GM21367 (cell line): ENCODE data around the gene IGSF3.
"Not testable (repeated sequence)": the region's sequence is repeated elsewhere in the genome, so short reads cannot be mapped to it uniquely, and the experiment has no call there.

ENCODE experiments used
- ATAC-seq: cut with Tn5 transposase; IDR thresholded peaks from one replicate; pipeline ENCODE4 v1.9.1; 2021; ENCODE audit not compliant: unreplicated experiment

The IGSF3 gene

GRCh38 chr1:116664366-116664977, 3.1 kb downstream of the IGSF3 start:
- ATAC-seq = no peak

DNA sequence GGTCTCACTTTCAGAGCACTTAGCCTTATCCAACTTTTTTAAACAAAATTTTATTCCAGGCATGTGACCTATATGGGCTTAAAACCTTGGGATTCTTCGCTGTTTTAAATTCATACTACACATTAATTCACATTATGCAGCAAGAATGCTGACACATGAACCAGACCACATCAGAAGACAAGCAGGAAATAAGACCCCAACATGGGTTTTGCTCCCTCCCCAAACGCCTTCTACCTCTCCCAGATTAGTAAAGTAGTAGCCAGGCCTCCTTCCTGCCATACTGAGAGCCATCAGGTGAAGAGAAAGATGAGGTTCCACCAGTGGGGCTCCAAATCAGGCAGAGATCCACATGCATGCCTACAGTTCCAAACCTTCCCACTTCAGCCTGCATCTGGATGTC, 3.7 kb downstream of the IGSF3 start:
- no peak for ATAC-seq

GRCh38 chr1:116661633-116662032, 5.9 kb downstream of the IGSF3 start:
- ATAC-seq = no peak

DNA sequence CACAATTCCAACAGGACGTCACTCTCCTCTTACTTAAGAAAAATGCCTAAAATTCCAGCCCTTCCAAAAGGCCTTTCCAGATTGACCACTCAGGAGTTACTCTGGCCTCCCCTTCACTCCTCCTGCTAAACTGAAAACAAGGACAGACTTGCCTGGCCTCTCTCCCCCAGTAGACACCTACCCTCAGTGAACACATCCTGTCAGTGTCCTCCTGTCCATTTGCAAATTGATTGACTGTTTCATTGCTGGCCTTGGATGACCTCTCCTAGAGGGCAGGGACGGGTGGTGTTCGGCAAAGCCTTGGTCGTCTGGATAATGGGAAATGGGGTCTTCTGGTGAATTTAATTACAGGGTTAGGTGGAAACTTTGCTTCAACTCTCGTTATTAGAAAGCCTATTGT, 8.9 kb downstream of the IGSF3 start:
- not testable (repeated sequence) for ATAC-seq

DNA sequence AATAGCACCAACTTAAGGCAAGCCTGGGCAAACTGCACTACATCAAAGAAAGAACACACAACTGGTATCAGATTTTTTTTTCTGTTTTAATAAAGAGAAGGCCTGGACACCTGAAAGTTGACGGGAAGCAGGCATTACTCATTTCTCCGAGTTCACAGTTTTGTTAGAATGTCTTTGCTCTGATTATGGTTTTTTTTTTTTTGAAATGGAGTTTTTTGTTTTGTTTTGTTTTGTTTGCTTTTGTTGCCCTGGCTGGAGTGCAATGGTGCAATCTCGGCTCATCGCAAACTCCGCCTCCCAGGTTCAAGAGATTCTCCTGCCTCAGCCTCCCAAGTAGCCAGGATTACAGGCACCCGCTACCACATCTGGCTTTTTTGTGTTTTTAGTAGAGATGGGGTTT, 9.7 kb downstream of the IGSF3 start:
- ATAC-seq = not testable (repeated sequence)

DNA sequence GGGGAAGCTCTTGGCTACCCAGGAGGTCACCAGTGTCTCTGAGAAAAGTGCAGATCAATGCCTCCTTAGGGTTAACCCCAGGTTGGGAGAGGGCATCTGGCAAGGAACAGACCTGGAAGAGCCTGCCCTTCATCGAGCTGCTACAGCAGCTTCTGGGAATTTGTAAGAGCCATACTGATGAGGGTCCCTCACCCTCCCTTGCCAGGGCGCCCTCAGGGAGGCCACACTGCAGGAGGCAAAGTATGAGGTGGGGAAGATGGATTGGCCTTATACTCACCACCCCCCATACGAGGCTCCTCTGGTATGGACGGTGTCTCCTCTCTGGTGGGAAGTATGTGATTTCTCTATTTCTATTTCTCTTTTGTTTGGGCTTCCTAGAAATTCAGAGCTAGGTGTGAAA, 13.2 kb downstream of the IGSF3 start:
- ATAC-seq = no peak

GRCh38 chr1:116652598-116652997, 14.9 kb downstream of the IGSF3 start:
- not testable (repeated sequence) for ATAC-seq

DNA sequence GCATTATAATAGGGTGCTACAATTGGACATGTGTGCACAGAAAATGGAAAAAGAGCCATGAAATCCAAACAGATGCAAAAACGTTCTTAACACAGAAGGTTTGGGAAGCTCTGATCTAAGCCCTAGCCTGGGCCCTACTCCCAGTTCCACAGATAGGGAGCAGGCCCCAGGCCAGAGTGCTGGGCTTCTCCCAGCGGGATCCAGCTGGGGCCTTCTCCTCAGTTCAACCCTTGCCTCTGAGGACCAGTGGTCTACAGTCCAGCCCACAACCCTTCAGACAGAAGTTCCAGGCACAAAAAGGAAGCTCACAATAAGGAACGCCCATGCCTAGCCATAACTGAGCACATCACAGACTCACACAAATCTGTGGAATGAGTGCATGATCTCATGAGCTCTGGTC, 16.8 kb downstream of the IGSF3 start:
- ATAC-seq = not testable (repeated sequence)

DNA sequence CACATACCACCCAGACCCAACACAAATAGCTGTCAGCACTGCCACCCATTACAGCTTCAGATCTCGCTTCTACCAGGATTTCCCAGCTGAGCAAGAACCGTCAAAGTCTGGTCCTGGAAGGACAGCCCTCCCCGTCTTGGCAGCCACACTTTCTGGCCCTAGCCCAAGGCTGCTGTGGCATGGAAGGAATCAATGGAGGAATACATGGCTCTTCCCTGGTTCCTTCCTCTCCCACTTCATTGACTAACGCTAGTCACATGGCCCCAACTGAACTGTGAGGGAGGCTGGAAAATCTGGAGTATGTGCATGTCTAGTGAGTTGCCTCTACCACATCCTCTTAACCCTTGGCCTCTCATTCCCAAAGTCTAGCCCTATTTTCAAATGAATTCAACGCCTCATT, 18.5 kb downstream of the IGSF3 start:
- not testable (repeated sequence) for ATAC-seq

DNA sequence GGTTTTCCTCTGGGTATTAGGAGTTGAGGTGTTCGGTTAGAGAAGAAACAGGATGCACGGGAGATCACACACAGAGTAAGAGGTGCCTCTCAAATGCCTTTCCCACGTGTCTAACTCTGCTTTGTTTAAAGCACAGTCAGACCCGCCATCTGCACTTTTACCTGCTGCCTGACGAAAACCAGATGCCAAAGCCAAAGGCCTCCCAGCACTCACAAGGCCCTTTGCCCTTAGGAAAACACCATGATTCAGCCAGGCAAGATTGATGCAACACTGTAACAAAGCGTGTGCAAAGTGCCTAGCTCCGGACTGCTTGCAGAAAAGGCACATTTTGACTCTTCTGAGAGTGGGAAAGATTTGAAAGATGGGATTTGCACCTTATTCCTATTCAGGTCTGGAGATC, 19.2 kb downstream of the IGSF3 start:
- not testable (repeated sequence) for ATAC-seq

DNA sequence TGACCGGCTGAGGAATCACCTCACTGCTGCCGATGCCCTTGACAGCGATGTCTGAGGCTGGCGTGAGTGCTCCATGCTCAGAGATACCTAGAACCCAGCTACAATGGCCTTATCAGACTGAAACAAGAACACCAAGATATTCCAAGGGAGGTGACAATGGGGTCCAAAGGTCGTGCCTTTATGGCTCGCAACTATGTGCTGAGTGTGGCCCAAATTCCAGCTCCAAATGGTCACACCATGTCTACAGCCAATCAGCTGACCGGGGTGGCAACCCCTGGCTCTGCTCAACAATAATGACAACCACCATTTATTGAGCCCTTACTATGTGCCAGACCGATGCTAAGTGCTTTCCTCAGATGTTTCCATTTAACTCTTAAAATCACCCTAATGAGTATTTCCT, 20.3 kb downstream of the IGSF3 start:
- ATAC-seq = not testable (repeated sequence)

DNA sequence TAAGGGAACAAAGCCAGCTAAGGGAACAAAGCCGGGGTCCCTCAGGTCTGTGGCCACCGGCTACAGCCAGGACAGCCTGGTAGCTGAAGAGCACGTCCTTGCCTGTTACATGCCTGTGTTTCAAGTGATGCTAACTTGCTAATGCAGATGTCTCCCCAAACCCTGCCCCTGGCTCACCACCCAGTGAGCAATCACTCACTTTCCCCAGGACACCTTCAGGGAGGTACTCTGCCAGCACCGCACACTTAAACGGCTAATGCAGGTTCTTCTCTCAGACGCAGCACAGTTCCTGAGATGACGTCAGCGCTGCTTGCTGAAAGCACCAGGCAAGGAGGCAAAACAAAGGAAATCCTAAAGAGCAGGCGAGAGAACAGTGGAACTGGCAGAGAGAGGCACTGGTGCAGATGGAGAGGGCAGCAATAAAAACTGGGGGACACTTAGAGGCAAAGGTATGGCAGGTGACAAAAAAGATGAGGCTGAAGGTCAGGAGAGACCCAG, 20.8 kb downstream of the IGSF3 start:
- not testable (repeated sequence) for ATAC-seq

DNA sequence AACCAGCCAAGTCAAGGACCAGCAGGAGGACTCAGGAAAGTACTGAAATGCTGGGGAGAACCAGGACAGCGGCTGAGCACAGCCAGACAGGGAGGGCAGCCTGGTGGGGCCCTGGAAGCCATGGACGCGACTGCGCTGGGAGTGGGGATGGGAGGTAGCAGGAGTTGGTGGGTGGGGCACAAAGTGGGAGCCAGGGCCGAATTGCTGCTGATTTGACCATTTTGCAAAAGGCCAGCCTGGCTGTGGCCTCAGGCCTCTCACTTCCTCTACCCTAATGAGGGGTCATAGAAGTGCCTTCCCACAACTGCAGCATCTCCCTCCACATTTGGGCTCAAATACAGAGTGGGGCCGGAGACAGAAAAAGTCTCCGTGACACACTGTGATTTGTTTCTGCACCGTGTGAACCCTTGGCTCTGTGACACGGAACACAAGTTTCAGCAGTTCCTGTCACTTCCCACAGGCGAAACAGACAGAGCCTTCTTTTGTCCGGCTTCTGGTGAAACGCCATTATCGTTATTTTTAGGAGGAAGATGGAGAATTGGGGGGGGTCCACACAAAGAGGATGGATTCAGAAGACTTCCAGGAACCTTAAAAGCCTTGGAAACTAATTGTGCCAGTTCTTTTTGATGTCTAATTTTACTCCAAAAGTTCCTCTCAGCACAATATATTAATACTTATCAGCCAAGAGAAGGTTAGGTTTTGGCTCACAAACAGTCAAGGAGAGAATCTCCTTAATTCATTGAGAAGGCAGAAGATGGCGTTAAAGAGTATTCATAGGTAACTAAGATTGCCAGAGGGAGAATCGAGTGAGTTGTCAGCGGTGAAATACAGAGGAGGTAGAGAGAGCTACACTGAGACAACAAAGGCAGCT, 21.5 kb downstream of the IGSF3 start:
- ATAC-seq = not testable (repeated sequence)

- not testable (repeated sequence) for ATAC-seq
These were observed 22.5 kb downstream of the IGSF3 start for GRCh38 chr1:116644993-116645392.

DNA sequence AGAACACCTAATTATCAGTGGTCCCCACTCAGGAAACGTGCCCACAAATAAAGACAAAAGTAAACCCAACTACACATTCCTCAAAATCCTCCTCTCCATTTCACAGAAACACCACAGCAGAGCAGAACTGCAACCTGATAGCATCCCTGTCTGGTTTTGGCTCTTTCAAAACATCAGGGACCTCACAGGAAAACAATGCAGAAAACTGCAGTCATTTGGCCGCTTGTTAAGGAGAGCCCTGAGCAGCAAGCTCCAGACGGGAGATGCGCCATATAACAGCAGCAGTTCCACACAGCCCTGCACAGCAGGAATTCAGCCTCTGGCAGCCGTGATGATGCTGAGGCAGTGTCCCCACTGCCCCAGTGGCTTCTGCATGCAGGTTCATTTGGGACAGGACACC, 23.4 kb downstream of the IGSF3 start:
- not testable (repeated sequence) for ATAC-seq

- ATAC-seq = not testable (repeated sequence)
These were observed 24.2 kb downstream of the IGSF3 start for GRCh38 chr1:116643281-116643751.

DNA sequence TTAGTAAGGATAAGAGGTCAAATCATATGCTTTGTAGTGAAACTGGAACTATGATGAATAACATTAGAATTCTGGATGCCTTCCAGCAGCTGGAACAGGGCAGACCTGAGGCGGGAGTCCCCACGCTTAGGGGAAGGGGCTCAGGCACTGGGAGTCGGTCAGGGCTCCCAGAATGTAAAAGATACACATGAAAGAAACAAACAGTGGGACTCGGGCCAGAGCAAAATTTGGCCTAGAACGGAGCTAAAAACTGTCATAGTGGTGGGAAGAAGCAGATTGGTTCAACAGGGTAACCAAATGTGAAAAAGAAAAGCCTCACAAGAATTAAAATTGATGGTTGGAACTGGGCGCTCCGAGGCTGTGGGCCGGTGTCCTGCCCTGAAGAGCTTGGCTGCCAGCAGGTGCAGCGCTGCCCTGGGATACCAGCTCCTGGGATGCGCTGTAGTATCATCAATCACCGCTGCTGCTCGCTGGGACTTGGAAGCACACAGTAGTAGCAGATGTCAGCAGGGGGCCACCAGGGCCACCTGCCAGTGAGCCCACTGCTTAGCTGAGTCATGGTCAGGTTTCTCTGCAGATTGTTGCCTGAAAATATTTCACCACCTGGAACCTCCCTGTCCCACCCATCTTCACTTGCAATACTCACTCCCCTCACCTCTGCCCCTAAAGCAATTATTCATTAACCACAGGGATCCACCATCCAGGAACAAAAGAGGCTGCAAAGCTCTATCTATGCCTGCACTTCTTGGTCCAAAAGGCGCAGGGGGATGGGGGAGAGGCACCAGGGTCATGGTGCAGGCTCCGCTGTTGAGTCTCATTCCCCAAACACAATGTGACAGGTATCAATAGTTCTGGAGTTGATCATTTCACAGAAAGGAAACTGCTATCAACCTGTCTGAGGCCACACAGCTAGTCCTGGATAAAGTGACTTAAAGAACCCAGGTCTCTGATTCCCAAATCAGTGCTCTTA, 24.9 kb downstream of the IGSF3 start:
- ATAC-seq = not testable (repeated sequence)

- not testable (repeated sequence) for ATAC-seq
These were observed 29.9 kb downstream of the IGSF3 start for GRCh38 chr1:116637583-116637982.

- ATAC-seq = not testable (repeated sequence)
These were observed 30.9 kb downstream of the IGSF3 start for GRCh38 chr1:116636584-116636983.

- not testable (repeated sequence) for ATAC-seq
These were observed 33.1 kb downstream of the IGSF3 start for GRCh38 chr1:116634386-116634785.
